GM12873 (cell line): ENCODE results near the gene GPR22.

Experiments used
- CTCF ChIP-seq: IDR thresholded peaks from 2 replicates; pipeline ENCODE4 v1.5.1; 2012; ENCODE audit warnings: low read depth, mild to moderate bottlenecking, moderate library complexity, low read length, control low read depth; ENCODE audit not compliant: insufficient read depth; ENCODE audit errors: missing control alignments

The GPR22 gene

GRCh38 chr7:107469929-107470328 is at the start of gene GPR22:
Gene GPR22 (plus strand): TSS chr7:107470057. CDS start chr7:107474061, 4,004 bp downstream.
- TF ChIP-seq CTCF, result no peak

- no peak for TF ChIP-seq CTCF
Measured at GRCh38 chr7:107427462-107427861, 42.4 kb upstream of the GPR22 start.

GRCh38 chr7:107428642-107429041 is 41.2 kb upstream of the GPR22 start:
- TF ChIP-seq CTCF, result no peak

GRCh38 chr7:107430057-107430456 is 39.8 kb upstream of the GPR22 start:
- no peak for TF ChIP-seq CTCF

GRCh38 chr7:107432261-107432660 is 37.6 kb upstream of the GPR22 start:
- TF ChIP-seq CTCF, result no peak

- TF ChIP-seq CTCF, result no peak
Measured at GRCh38 chr7:107435749-107436148, 34.1 kb upstream of the GPR22 start.

- TF ChIP-seq CTCF, result no peak
Measured at GRCh38 chr7:107439025-107439424, 30.8 kb upstream of the GPR22 start.
